ENCODE data around the gene KCNAB1. TPM values are rescaled to one million over a fixed set of nuclear protein-coding genes. Genes with fewer than 3 reads are reported as not detected.

KCNAB1 gene
- polyA plus RNA-seq, 2 donors = 0.61 to 1.3 TPM

GRCh38 chr3:156298014-156298413 is 177.6 kb downstream of the KCNAB1 start:
- Histone ChIP-seq H3K4me1 (ENCODE audit: control insufficient read depth in 2 of 2, insufficient read depth in 2 of 2, low read length in 1 of 2) (no peaks in the 10 kb centered on the region), H3K27ac (ENCODE audit: low read depth in 2 of 2, low read length in 1 of 2) (no peak overlapping the region), H3K27me3 (ENCODE audit: control insufficient read depth in 1 of 2, insufficient read depth in 2 of 2, low read length in 2 of 2) (no peaks in the 10 kb centered on the region), H3K36me3 (ENCODE audit: control insufficient read depth in 2 of 2, insufficient read depth in 2 of 2, low read length in 1 of 2) (no peaks in the 10 kb centered on the region), H3K4me3 (ENCODE audit: low read depth in 1 of 2, low read length in 2 of 2) (no peak overlapping the region), H3K9me3 (ENCODE audit: control insufficient read depth in 2 of 2, insufficient read depth in 1 of 2, low read depth in 1 of 2, low read length in 1 of 2) (no peaks in the 10 kb centered on the region)
- WGBS, 2 donors = 93% methylated on average over 6 of the region's 6 CpGs

- WGBS, 2 donors = 90 to 91% methylated on average over 2 of the region's 2 CpGs
- H3K4me3 ChIP-seq (ENCODE audit: low read depth in 1 of 2, low read length in 2 of 2) = no peak overlapping the region
- no peaks in the 10 kb centered on the region for H3K4me1 ChIP-seq (ENCODE audit: control insufficient read depth in 2 of 2, insufficient read depth in 2 of 2, low read length in 1 of 2)
- H3K27me3 ChIP-seq (ENCODE audit: control insufficient read depth in 1 of 2, insufficient read depth in 2 of 2, low read length in 2 of 2) = no peaks in the 10 kb centered on the region
- H3K36me3 ChIP-seq (ENCODE audit: control insufficient read depth in 2 of 2, insufficient read depth in 2 of 2, low read length in 1 of 2) = no peaks in the 10 kb centered on the region
- no peaks in the 10 kb centered on the region for H3K9me3 ChIP-seq (ENCODE audit: control insufficient read depth in 2 of 2, insufficient read depth in 1 of 2, low read depth in 1 of 2, low read length in 1 of 2)
- no peak overlapping the region for H3K27ac ChIP-seq (ENCODE audit: low read depth in 2 of 2, low read length in 1 of 2)
Measured at GRCh38 chr3:156298938-156299337, 178.6 kb downstream of the KCNAB1 start.

- Histone ChIP-seq H3K4me3 (ENCODE audit: low read depth in 1 of 2, low read length in 2 of 2) (no peak overlapping the region), H3K27ac (ENCODE audit: low read depth in 2 of 2, low read length in 1 of 2) (no peak overlapping the region), H3K27me3 (ENCODE audit: control insufficient read depth in 1 of 2, insufficient read depth in 2 of 2, low read length in 2 of 2) (no peaks in the 10 kb centered on the region), H3K36me3 (ENCODE audit: control insufficient read depth in 2 of 2, insufficient read depth in 2 of 2, low read length in 1 of 2) (no peaks in the 10 kb centered on the region), H3K9me3 (ENCODE audit: control insufficient read depth in 2 of 2, insufficient read depth in 1 of 2, low read depth in 1 of 2, low read length in 1 of 2) (no peaks in the 10 kb centered on the region), H3K4me1 (ENCODE audit: control insufficient read depth in 2 of 2, insufficient read depth in 2 of 2, low read length in 1 of 2) (no peaks in the 10 kb centered on the region)
- WGBS, 2 donors = 77 to 78% methylated on average over 2 of the region's 2 CpGs
Measured at GRCh38 chr3:156299569-156299968, 179.2 kb downstream of the KCNAB1 start.

GRCh38 chr3:156300371-156300770 is 180.0 kb downstream of the KCNAB1 start:
- H3K36me3 ChIP-seq (ENCODE audit: control insufficient read depth in 2 of 2, insufficient read depth in 2 of 2, low read length in 1 of 2) = no peaks in the 10 kb centered on the region

GRCh38 chr3:156300929-156301840 is 180.8 kb downstream of the KCNAB1 start:
- no peaks in the 10 kb centered on the region for H3K27me3 ChIP-seq (ENCODE audit: control insufficient read depth in 1 of 2, insufficient read depth in 2 of 2, low read length in 2 of 2)
- H3K9me3 ChIP-seq (ENCODE audit: control insufficient read depth in 2 of 2, insufficient read depth in 1 of 2, low read depth in 1 of 2, low read length in 1 of 2) = no peaks in the 10 kb centered on the region
- no peaks in the 10 kb centered on the region for H3K36me3 ChIP-seq (ENCODE audit: control insufficient read depth in 2 of 2, insufficient read depth in 2 of 2, low read length in 1 of 2)
- H3K4me3 ChIP-seq (ENCODE audit: low read depth in 1 of 2, low read length in 2 of 2) = no peak overlapping the region
- WGBS, 2 donors = 62 to 70% methylated on average over 6 of the region's 6 CpGs
- no peaks in the 10 kb centered on the region for H3K4me1 ChIP-seq (ENCODE audit: control insufficient read depth in 2 of 2, insufficient read depth in 2 of 2, low read length in 1 of 2)
- no peak overlapping the region for H3K27ac ChIP-seq (ENCODE audit: low read depth in 2 of 2, low read length in 1 of 2)

More at GRCh38 chr3:156300371-156300770, 180.0 kb downstream of the KCNAB1 start:
- Histone ChIP-seq H3K27me3 (ENCODE audit: control insufficient read depth in 1 of 2, insufficient read depth in 2 of 2, low read length in 2 of 2) (no peaks in the 10 kb centered on the region), H3K27ac (ENCODE audit: low read depth in 2 of 2, low read length in 1 of 2) (no peak overlapping the region), H3K4me3 (ENCODE audit: low read depth in 1 of 2, low read length in 2 of 2) (no peak overlapping the region), H3K4me1 (ENCODE audit: control insufficient read depth in 2 of 2, insufficient read depth in 2 of 2, low read length in 1 of 2) (no peaks in the 10 kb centered on the region), H3K9me3 (ENCODE audit: control insufficient read depth in 2 of 2, insufficient read depth in 1 of 2, low read depth in 1 of 2, low read length in 1 of 2) (no peaks in the 10 kb centered on the region)
- 80 to 84% methylated on average over 3 of the region's 3 CpGs for WGBS, 2 donors

- Histone ChIP-seq H3K27me3 (ENCODE audit: control insufficient read depth in 1 of 2, insufficient read depth in 2 of 2, low read length in 2 of 2) (no peaks in the 10 kb centered on the region), H3K9me3 (ENCODE audit: control insufficient read depth in 2 of 2, insufficient read depth in 1 of 2, low read depth in 1 of 2, low read length in 1 of 2) (no peaks in the 10 kb centered on the region), H3K4me3 (ENCODE audit: low read depth in 1 of 2, low read length in 2 of 2) (no peak overlapping the region), H3K27ac (ENCODE audit: low read depth in 2 of 2, low read length in 1 of 2) (no peak overlapping the region), H3K4me1 (ENCODE audit: control insufficient read depth in 2 of 2, insufficient read depth in 2 of 2, low read length in 1 of 2) (no peaks in the 10 kb centered on the region), H3K36me3 (ENCODE audit: control insufficient read depth in 2 of 2, insufficient read depth in 2 of 2, low read length in 1 of 2) (no peaks in the 10 kb centered on the region)
- WGBS, 2 donors = 79 to 85% methylated on average over 1 of the region's 1 CpG
Measured at GRCh38 chr3:156303001-156303707, 182.8 kb downstream of the KCNAB1 start.

- WGBS, 2 donors = 57 to 71% methylated on average over 3 of the region's 3 CpGs
- no peak overlapping the region for H3K4me3 ChIP-seq (ENCODE audit: low read depth in 1 of 2, low read length in 2 of 2)
- H3K27ac ChIP-seq (ENCODE audit: low read depth in 2 of 2, low read length in 1 of 2) = no peak overlapping the region
- H3K36me3 ChIP-seq (ENCODE audit: control insufficient read depth in 2 of 2, insufficient read depth in 2 of 2, low read length in 1 of 2) = no peaks in the 10 kb centered on the region
- no peaks in the 10 kb centered on the region for H3K4me1 ChIP-seq (ENCODE audit: control insufficient read depth in 2 of 2, insufficient read depth in 2 of 2, low read length in 1 of 2)
- H3K27me3 ChIP-seq (ENCODE audit: control insufficient read depth in 1 of 2, insufficient read depth in 2 of 2, low read length in 2 of 2) = no peaks in the 10 kb centered on the region
- no peaks in the 10 kb centered on the region for H3K9me3 ChIP-seq (ENCODE audit: control insufficient read depth in 2 of 2, insufficient read depth in 1 of 2, low read depth in 1 of 2, low read length in 1 of 2)
Measured at GRCh38 chr3:156304406-156304805, 184.0 kb downstream of the KCNAB1 start.

GRCh38 chr3:156305672-156306071 is 185.3 kb downstream of the KCNAB1 start:
- H3K4me3 ChIP-seq (ENCODE audit: low read depth in 1 of 2, low read length in 2 of 2) = no peak overlapping the region
- H3K27ac ChIP-seq (ENCODE audit: low read depth in 2 of 2, low read length in 1 of 2) = no peak overlapping the region
- WGBS, 2 donors = 82 to 91% methylated on average over 1 of the region's 1 CpG
- H3K4me1 ChIP-seq (ENCODE audit: control insufficient read depth in 2 of 2, insufficient read depth in 2 of 2, low read length in 1 of 2) = no peaks in the 10 kb centered on the region
- no peaks in the 10 kb centered on the region for H3K27me3 ChIP-seq (ENCODE audit: control insufficient read depth in 1 of 2, insufficient read depth in 2 of 2, low read length in 2 of 2)
- H3K9me3 ChIP-seq (ENCODE audit: control insufficient read depth in 2 of 2, insufficient read depth in 1 of 2, low read depth in 1 of 2, low read length in 1 of 2) = no peaks in the 10 kb centered on the region
- no peaks in the 10 kb centered on the region for H3K36me3 ChIP-seq (ENCODE audit: control insufficient read depth in 2 of 2, insufficient read depth in 2 of 2, low read length in 1 of 2)

- Histone ChIP-seq H3K4me1 (ENCODE audit: control insufficient read depth in 2 of 2, insufficient read depth in 2 of 2, low read length in 1 of 2) (no peaks in the 10 kb centered on the region), H3K4me3 (ENCODE audit: low read depth in 1 of 2, low read length in 2 of 2) (no peak overlapping the region), H3K9me3 (ENCODE audit: control insufficient read depth in 2 of 2, insufficient read depth in 1 of 2, low read depth in 1 of 2, low read length in 1 of 2) (no peaks in the 10 kb centered on the region), H3K36me3 (ENCODE audit: control insufficient read depth in 2 of 2, insufficient read depth in 2 of 2, low read length in 1 of 2) (no peaks in the 10 kb centered on the region), H3K27ac (ENCODE audit: low read depth in 2 of 2, low read length in 1 of 2) (no peak overlapping the region), H3K27me3 (ENCODE audit: control insufficient read depth in 1 of 2, insufficient read depth in 2 of 2, low read length in 2 of 2) (no peaks in the 10 kb centered on the region)
- 32 to 34% methylated on average over 4 of the region's 4 CpGs for WGBS, 2 donors
Measured at GRCh38 chr3:156307704-156308103, 187.3 kb downstream of the KCNAB1 start.

Measured in esophagus (tissue), 2 donors.